ENCODE measurements around the gene PIEZO2.

- TF ChIP-seq POLR2A (IDR thresholded peaks at IDR 0.05; ENCODE audit: low read depth, low read length) (no peak), POLR2AphosphoS5 (IDR thresholded peaks at IDR 0.05; ENCODE audit: low read depth, low read length) (no peak), TAF1 (IDR thresholded peaks at IDR 0.05; ENCODE audit: low read depth, low read length) (no peak)
Observed at GRCh38 chr18:10909724-10910123, 239.6 kb downstream of the PIEZO2 start.

Measured in GM12891 (cell line).